Glomerular endothelial cell (primary cell): Measurements from ENCODE around the gene RADIL. TPM values are rescaled to one million over a fixed set of nuclear protein-coding genes. Genes with fewer than 3 reads are reported as not detected.
"Not testable (repeated sequence)": the region's sequence is repeated elsewhere in the genome, so short reads cannot be mapped to it uniquely, and the experiment has no call there.

Experiments
- DNase-seq: peaks from one replicate; pipeline ENCODE4 v3.0.0-alpha.2; 2011; ENCODE audit warnings: low read depth, low spot score; ENCODE audit errors: extremely low read depth
- total RNA-seq: library from RNA; depleted of rRNA; stranded (reverse); fragments of >200 nt; gene quantifications from 2 replicates; pipeline ENCODE4 v1.2.3, GENCODE V29; 2015

Gene RADIL
- total RNA-seq = 2.9 and 3.4 TPM in 2 replicates

DNA sequence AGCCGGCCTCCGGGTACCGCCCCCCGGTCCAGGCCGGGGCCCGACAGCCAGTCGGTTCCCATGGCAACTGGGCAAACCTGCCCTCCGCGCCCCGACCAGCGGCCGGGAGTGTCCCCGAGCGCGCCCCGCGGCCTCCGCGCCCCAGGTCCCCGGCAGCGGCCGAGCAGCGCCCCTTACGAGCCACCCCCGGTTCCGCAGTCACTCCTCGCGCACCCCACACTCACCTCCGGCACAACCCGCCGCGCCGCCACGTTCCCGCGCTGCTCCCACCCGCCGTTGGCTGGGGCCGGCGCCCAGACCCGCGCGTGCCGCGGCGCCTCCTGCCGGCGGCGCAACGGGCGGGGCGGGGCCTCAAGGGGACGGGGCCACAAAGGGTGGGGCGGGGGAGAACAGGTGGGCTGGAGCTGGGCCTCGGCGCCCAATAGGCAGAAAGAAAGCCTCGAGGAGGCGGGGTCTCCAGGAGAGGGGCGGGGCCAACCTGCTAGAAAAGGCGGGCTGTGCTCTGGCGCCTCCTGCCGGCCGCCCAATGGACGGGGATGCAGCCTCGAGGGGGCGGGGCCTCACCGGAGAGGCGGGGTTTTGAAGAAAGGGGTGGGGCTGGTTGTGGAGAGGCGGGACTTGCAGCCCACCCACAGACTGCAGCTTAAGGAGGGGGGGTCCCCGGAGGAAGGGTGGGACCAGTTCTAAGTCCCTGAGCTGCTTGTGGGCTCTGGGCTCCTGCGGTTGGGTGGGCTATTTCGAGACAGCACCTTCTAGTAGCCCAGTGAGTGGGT is at the start of gene RADIL:
RADIL (minus strand) TSS at position 345 of the 773 bp plus-strand sequence. CDS start 5,577 bp downstream, outside the sequence.
- no peak for DNase-seq

GRCh38 chr7:4931943-4932342 is 48.4 kb upstream of the RADIL start:
- no peak for DNase-seq

DNA sequence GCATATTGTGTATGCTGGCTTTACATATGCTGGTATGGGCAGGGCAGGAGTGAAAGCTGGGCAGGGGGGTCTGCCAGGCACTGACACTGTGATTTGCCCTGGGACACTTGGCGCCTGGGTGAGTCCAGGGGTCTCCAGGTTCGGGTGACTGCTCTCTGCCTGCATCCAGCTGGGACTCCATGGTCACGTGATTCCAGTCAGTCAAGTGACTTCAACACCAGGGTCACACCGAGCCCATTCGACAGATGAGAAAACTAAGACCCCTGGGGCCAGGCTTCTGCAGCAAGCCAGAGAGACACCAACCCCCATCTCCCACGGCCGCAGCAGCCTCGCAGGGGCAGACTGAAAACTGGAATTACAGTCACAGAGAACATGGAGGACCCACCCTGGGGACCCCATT is 45.5 kb upstream of the RADIL start:
- no peak for DNase-seq

DNA sequence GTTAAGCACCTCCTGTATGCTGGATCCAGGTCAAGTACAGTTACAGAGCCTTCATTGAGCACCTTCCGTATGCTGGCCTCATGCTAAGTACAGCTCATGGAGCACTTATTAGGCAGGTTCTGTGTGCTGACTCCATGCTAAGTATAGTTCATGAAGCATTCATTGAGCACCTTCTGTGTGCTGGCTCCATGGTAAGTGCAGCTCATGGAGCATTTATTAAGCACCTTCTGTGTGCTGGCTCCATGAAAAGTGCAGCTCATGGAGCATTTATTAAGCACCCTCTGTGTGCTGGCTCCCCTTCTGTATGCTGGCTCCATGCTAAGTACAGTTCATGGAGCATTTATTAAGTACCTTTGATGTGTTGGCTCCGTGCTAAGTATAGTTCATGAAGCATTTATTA is 44.9 kb upstream of the RADIL start:
- DNase-seq = no peak

GRCh38 chr7:4919969-4920766 is 36.7 kb upstream of the RADIL start:
- DNase-seq = no peak

DNA sequence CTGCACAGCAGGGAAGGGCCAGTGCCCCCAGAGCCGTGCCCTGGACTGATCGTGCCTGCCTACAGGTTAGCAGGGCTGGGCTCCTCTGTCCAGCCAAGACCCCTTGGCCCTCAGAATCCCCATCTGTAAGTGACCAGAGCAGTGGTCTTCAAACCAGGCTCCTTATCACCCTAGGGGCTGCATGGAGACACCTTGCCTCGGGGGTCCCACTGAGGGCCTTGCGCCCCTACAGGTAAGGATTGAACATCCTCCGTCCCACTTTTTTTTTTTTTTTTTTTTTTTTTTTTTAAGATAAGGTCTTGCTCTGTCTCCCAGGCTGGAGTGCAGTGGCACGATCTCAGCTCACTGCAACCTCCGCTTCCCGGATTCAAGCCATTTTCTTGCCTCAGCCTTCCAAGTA is 32.6 kb upstream of the RADIL start:
- no peak for DNase-seq

DNA sequence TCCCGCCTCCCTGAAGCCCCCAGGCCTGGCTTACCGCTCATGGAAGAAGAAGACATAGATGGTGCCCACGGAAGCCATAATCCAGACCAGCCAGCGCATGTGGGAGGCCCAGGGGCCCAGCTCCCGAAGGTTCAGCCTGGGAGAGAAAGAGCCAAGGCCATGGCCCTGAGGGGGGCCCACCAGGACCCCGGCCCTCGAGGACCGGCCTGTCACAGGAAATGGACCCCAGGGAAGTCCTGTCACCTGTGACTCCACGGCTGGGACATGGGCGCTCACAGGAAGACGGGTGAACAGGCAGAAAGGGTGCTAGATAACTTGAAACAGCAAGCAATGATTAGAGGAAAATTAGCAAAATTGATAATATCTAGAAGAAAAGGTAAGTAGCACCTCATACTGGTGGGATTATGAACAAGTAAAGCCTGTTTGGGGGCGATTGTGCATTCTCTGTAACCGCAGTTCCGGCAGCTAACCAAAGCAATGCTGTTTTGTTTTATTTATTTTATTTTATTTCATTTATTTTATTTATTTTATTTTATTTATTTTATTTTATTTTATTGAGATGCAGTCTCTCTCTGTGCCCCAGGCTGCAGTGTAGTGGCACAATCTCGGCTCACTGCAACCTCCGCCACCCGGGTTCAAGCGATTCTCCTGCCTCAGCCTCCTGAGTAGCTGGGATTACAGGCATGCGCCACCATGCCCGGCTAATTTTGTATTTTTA is 27.8 kb upstream of the RADIL start:
- no peak for DNase-seq

- DNase-seq = no peak
These were observed 23.2 kb upstream of the RADIL start for GRCh38 chr7:4906682-4907081.

GRCh38 chr7:4905171-4905570 is 21.7 kb upstream of the RADIL start:
- no peak for DNase-seq

- no peak for DNase-seq
These were observed 20.8 kb upstream of the RADIL start for GRCh38 chr7:4904346-4904745.

- DNase-seq = no peak
These were observed 12.2 kb upstream of the RADIL start for GRCh38 chr7:4895766-4896165.

GRCh38 chr7:4894482-4894881 is 11.0 kb upstream of the RADIL start:
- no peak for DNase-seq

- DNase-seq = no peak
These were observed 10.5 kb upstream of the RADIL start for GRCh38 chr7:4893929-4894475.

- not testable (repeated sequence) for DNase-seq
These were observed 9.7 kb upstream of the RADIL start for GRCh38 chr7:4893188-4893587.

DNA sequence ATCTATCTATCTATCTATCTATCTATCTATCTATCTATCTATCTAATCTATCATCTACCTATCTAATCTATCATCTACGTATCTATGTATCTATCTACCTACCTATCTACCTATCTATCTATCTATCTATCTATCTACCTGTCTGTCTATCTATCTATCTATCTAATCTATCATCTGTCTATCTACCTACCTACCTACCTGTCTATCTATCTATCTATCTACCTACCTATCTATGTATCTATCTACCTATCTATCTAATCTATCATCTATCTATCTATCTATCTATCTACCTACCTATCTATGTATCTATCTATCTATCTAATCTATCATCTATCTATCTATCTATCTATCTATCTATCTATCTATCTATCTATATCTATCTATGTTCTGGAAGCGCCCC is 8.0 kb upstream of the RADIL start:
- DNase-seq = not testable (repeated sequence)

- DNase-seq = no peak
These were observed 6.2 kb upstream of the RADIL start for GRCh38 chr7:4889682-4890081.

DNA sequence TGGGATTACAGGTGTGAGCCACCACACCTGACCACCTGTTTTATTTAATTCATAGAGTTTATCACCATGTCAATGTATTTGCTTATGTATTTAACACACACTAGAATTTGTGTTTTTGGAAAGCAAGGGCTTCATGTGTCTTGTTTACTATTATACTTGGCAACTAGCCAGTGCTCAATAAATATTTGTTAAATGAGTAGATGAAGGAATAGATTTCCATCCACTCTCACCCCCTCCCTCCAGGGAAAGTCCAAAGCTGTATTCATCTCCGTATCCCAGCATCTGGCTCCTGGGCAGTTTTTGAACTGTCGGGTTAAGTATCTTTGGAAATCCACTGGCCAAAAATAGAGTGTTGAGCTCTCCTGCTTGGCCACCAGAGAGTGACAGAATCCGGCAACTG is 4.6 kb upstream of the RADIL start:
- DNase-seq = no peak

- DNase-seq = no peak
These were observed 3.2 kb upstream of the RADIL start for GRCh38 chr7:4886671-4887070.

- DNase-seq = no peak
These were observed 1.8 kb upstream of the RADIL start for GRCh38 chr7:4885317-4885807.

GRCh38 chr7:4884164-4884563 is 648 bp upstream of the RADIL start:
- no peak for DNase-seq

GRCh38 chr7:4883033-4883371 is 514 bp downstream of the RADIL start:
- DNase-seq = no peak
